Nephron (organoid): Measurements from ENCODE around the gene SBNO1.

Experiments
- H3K27ac Mint-ChIP-seq, 3 experiments: 2 replicates each; pipeline ENCODE4 v1.8.0; 2020; ENCODE audit warnings: mixed read lengths in 3 of 3, mild to moderate bottlenecking in 2 of 3, moderate library complexity in 1 of 3
- H3K27me3 Mint-ChIP-seq: 2 replicates; pipeline ENCODE4 v1.8.0; 2021; ENCODE audit warnings: low read depth, mild to moderate bottlenecking, moderate library complexity, mixed read lengths
- H3K36me3 Mint-ChIP-seq: 2 replicates; pipeline ENCODE4 v1.8.0; 2020; ENCODE audit warnings: low read depth, mixed read lengths
- H3K4me1 Mint-ChIP-seq: 2 replicates; pipeline ENCODE4 v1.8.0; 2020; ENCODE audit warnings: mixed read lengths
- H3K4me3 Mint-ChIP-seq, 3 experiments: 2 replicates each; pipeline ENCODE4 v1.8.0; 2020; ENCODE audit warnings: mild to moderate bottlenecking in 3 of 3, mixed read lengths in 3 of 3, moderate library complexity in 2 of 3
- H3K9me3 Mint-ChIP-seq: 2 replicates; pipeline ENCODE4 v1.8.0; 2020; ENCODE audit warnings: mixed read lengths
- TF ChIP-seq, protein P1 (sequence below), 3 experiments: fragments of 200-600 bp; sonication (generic); IDR thresholded peaks; one replicate each; pipeline ENCODE4 v1.5.0; 2021; ENCODE audit warnings: antibody characterized with exemption in 3 of 3; ENCODE audit not compliant: unreplicated experiment in 3 of 3

The SBNO1 gene

GRCh38 chr12:123396954-123397353 is 32.3 kb upstream of the SBNO1 start:
- no peaks in the 10 kb centered on the region for H3K4me1 Mint-ChIP-seq
- no peaks in the 10 kb centered on the region for H3K27me3 Mint-ChIP-seq
- H3K27ac Mint-ChIP-seq, result no peak overlapping the region
- H3K4me3 Mint-ChIP-seq, result no peak overlapping the region
- TF ChIP-seq, protein P1, sequence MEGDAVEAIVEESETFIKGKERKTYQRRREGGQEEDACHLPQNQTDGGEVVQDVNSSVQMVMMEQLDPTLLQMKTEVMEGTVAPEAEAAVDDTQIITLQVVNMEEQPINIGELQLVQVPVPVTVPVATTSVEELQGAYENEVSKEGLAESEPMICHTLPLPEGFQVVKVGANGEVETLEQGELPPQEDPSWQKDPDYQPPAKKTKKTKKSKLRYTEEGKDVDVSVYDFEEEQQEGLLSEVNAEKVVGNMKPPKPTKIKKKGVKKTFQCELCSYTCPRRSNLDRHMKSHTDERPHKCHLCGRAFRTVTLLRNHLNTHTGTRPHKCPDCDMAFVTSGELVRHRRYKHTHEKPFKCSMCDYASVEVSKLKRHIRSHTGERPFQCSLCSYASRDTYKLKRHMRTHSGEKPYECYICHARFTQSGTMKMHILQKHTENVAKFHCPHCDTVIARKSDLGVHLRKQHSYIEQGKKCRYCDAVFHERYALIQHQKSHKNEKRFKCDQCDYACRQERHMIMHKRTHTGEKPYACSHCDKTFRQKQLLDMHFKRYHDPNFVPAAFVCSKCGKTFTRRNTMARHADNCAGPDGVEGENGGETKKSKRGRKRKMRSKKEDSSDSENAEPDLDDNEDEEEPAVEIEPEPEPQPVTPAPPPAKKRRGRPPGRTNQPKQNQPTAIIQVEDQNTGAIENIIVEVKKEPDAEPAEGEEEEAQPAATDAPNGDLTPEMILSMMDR (IDR thresholded peaks at IDR 0.05; ENCODE audit: unreplicated experiment in 3 of 3), result no peak
- peaks cover 55% of the 10 kb centered on the region for H3K36me3 Mint-ChIP-seq
- no peaks in the 10 kb centered on the region for H3K9me3 Mint-ChIP-seq

- H3K27ac Mint-ChIP-seq, result no peak overlapping the region
- H3K4me3 Mint-ChIP-seq, result no peak overlapping the region
- H3K9me3 Mint-ChIP-seq, result no peaks in the 10 kb centered on the region
- TF ChIP-seq, protein P1 (IDR thresholded peaks at IDR 0.05; ENCODE audit: unreplicated experiment in 3 of 3), result no peak
- peaks cover 59% of the 10 kb centered on the region for H3K36me3 Mint-ChIP-seq
- no peaks in the 10 kb centered on the region for H3K27me3 Mint-ChIP-seq
- no peaks in the 10 kb centered on the region for H3K4me1 Mint-ChIP-seq
Measured at GRCh38 chr12:123396543-123396942, 31.9 kb upstream of the SBNO1 start.

GRCh38 chr12:123395236-123395635 is 30.6 kb upstream of the SBNO1 start:
- Mint-ChIP-seq H3K9me3 (no peaks in the 10 kb centered on the region), H3K27ac (no peak overlapping the region), H3K4me1 (peaks cover 6% of the 10 kb centered on the region), H3K36me3 (peaks cover 72% of the 10 kb centered on the region), H3K27me3 (no peaks in the 10 kb centered on the region), H3K4me3 (no peak overlapping the region)
- TF ChIP-seq, protein P1 (IDR thresholded peaks at IDR 0.05; ENCODE audit: unreplicated experiment in 3 of 3), result no peak

GRCh38 chr12:123393747-123394146 is 29.1 kb upstream of the SBNO1 start:
- Mint-ChIP-seq H3K4me1 (peaks cover 10% of the 10 kb centered on the region), H3K4me3 (no peak overlapping the region), H3K36me3 (peaks cover 68% of the 10 kb centered on the region), H3K9me3 (no peaks in the 10 kb centered on the region), H3K27ac (no peak overlapping the region), H3K27me3 (no peaks in the 10 kb centered on the region)
- TF ChIP-seq, protein P1 (IDR thresholded peaks at IDR 0.05; ENCODE audit: unreplicated experiment in 3 of 3), result no peak

GRCh38 chr12:123391546-123392343 is 27.1 kb upstream of the SBNO1 start:
- Mint-ChIP-seq H3K9me3 (no peaks in the 10 kb centered on the region), H3K4me1 (peaks cover 26% of the 10 kb centered on the region), H3K4me3 (peak overlapping the region; percentile 89 to 96 (median 90)), H3K27me3 (no peaks in the 10 kb centered on the region), H3K36me3 (peaks cover 54% of the 10 kb centered on the region), H3K27ac (no peak overlapping the region)
- TF ChIP-seq, protein P1 (IDR thresholded peaks at IDR 0.05; ENCODE audit: unreplicated experiment in 3 of 3), result no peak
